Testis (tissue), 2 donors: ENCODE results near the gene GBX1.

ENCODE experiments used
- POLR2A ChIP-seq: fragments of 450-650 bp; IDR thresholded peaks from one replicate; pipeline ENCODE4 v1.6.1; 2017; ENCODE audit warnings: antibody characterized with exemption, mild to moderate bottlenecking, moderate library complexity
- TF ChIP-seq, protein P1 (sequence below), 3 experiments: fragments of 450-650 bp in 2 of 3; fragments of 200-600 bp in 1 of 3; sonication (generic) in 1 of 3; IDR thresholded peaks; one replicate each; pipeline ENCODE4 v1.5.1; 2016 to 2019; ENCODE audit warnings: antibody characterized with exemption in 3 of 3, mild to moderate bottlenecking in 2 of 3, moderate library complexity in 1 of 3

DNA sequence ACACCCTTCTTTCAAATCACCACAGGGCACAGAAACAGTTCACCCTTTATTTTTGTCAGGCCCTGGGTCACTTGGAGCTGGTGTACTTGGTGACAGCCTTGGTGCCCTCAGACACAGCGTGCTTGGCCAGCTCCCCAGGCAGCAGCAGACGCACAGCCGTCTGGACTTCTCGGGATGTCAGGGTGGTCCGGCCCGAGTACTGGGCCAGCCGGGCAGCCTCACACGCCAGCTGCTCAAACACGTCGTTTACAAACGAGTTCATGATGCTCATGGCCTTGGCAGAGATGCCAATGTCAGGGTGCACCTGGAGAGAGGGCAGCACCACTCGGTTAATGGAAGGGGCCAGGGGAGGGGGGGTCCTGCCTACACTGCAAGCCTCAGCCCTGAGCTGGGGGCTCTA, 40.3 kb upstream of the GBX1 start:
- no peak for TF ChIP-seq POLR2A
- TF ChIP-seq, protein P1, sequence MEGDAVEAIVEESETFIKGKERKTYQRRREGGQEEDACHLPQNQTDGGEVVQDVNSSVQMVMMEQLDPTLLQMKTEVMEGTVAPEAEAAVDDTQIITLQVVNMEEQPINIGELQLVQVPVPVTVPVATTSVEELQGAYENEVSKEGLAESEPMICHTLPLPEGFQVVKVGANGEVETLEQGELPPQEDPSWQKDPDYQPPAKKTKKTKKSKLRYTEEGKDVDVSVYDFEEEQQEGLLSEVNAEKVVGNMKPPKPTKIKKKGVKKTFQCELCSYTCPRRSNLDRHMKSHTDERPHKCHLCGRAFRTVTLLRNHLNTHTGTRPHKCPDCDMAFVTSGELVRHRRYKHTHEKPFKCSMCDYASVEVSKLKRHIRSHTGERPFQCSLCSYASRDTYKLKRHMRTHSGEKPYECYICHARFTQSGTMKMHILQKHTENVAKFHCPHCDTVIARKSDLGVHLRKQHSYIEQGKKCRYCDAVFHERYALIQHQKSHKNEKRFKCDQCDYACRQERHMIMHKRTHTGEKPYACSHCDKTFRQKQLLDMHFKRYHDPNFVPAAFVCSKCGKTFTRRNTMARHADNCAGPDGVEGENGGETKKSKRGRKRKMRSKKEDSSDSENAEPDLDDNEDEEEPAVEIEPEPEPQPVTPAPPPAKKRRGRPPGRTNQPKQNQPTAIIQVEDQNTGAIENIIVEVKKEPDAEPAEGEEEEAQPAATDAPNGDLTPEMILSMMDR (IDR thresholded peaks at IDR 0.05) = no peak
